ENCODE results near the gene SIGLECL1.

The SIGLECL1 gene

DNA sequence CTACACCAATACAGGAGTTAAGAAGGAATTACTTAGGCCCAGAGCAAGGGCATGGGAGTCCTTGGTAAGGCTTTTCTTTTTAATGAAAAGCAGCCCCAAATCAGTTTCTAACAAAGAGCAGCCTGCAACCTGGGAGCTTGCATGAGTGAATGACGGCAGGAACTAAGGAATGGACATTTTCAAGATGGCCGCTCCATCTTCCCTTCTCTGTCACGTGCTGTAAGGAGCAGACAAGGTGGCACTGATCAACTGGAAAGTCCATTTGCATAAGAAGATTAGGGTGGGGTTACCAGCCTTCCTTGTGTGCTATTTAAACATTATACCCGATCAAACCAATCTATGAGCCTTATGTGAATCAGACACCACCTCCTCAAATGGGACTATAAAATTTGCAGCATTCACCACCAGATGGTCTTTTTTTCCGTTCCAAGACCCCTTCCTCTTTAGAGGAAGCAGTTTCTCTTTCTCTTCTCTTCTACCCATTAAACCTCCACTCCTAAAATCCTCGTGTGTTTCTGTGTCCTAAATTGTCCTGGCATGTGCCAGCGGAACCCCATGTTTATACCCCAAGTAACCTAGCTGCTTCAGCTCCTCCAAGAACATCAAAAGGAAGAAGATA lies 2.8 kb upstream of the SIGLECL1 start:
- H3K4me3 ChIP-seq (ENCODE audit: low read length): no peak overlapping the region
- no peak for DNase-seq (ENCODE audit: low read depth, low spot score)

- H3K4me3 ChIP-seq (ENCODE audit: low read length): no peak overlapping the region
- DNase-seq (ENCODE audit: low read depth, low spot score): no peak
These were observed 564 bp downstream of the SIGLECL1 start for GRCh38 chr19:51251468-51251820.

GRCh38 chr19:51252306-51253079 lies 1.6 kb downstream of the SIGLECL1 start:
- DNase-seq (ENCODE audit: low read depth, low spot score): no peak
- H3K4me3 ChIP-seq (ENCODE audit: low read length): no peak overlapping the region

DNA sequence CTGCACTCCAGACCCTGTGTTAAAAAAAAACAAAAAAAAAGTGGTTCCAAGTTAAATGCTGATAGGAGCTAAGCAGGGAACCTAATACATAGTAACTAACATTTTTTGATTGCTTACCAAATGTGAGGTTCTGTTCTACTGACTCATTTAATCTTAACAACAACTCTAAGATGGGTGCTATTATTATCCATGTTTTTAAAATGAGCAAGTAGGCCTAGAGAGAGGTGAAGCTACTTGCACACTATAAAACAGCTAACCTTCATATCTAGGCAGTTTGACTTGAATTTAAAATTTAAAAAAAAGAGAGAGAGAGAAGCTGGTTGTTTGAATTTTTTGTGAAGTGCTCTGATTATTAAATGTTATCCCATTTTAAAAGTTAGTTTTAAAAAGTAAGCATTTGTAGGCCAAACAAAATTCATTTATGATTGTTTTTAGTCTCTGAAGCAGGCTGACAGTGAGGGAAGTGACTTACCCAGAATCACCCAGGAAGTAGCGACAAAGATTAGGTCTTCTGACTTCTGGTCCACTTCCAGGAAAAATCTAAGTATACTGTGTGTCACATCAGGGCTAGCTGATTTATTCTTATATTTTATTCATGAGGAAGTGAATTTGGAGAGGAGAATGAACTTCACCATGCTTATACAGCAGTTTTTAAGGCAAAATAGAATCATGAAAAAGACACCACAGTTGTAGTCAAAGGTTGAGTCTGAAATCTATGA lies 2.4 kb downstream of the SIGLECL1 start:
- no peak overlapping the region for H3K4me3 ChIP-seq (ENCODE audit: low read length)
- no peak for DNase-seq (ENCODE audit: low read depth, low spot score)

DNA sequence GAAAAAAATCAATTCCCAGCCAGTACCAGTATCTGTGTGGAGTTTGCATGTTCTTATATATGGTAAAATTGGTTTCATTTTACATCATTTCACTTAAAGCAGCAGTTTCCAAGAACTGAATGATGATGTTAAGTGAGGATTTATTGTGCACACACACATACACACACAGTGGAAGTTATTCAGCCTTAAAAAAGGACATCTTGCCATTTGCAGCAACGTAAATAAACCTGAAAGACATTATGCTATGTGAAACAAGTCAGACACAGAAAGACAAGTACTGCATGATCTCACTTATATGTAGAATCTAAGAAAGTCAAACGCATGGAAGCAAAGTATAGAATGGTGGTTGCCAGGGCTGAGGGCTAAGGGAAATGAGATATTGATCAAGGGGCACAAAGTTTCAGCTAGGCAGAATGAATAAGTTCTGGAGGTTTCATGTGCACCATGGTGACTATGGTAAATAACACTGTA lies 5.3 kb downstream of the SIGLECL1 start:
- DNase-seq (ENCODE audit: low read depth, low spot score): no peak
- H3K4me3 ChIP-seq (ENCODE audit: low read length): no peak overlapping the region

- no peak for DNase-seq (ENCODE audit: low read depth, low spot score)
- no peak overlapping the region for H3K4me3 ChIP-seq (ENCODE audit: low read length)
These were observed 6.6 kb downstream of the SIGLECL1 start for GRCh38 chr19:51257471-51257870.

- no peak overlapping the region for H3K4me3 ChIP-seq (ENCODE audit: low read length)
- DNase-seq (ENCODE audit: low read depth, low spot score): peak; percentile 74
These were observed 7.6 kb downstream of the SIGLECL1 start for GRCh38 chr19:51258165-51259160.

- peak; percentile 58 for DNase-seq (ENCODE audit: low read depth, low spot score)
- no peak overlapping the region for H3K4me3 ChIP-seq (ENCODE audit: low read length)
These were observed 8.7 kb downstream of the SIGLECL1 start for GRCh38 chr19:51259348-51260245.

- no peak overlapping the region for H3K4me3 ChIP-seq (ENCODE audit: low read length)
- DNase-seq (ENCODE audit: low read depth, low spot score): no peak
These were observed 12.9 kb downstream of the SIGLECL1 start for GRCh38 chr19:51263808-51264207.

GRCh38 chr19:51271067-51271466 lies 20.2 kb downstream of the SIGLECL1 start:
- DNase-seq (ENCODE audit: low read depth, low spot score): no peak

GRCh38 chr19:51272183-51272810 lies 21.4 kb downstream of the SIGLECL1 start:
- peak; percentile 55 for DNase-seq (ENCODE audit: low read depth, low spot score)
- H3K4me3 ChIP-seq (ENCODE audit: low read length): no peak overlapping the region

More at GRCh38 chr19:51271067-51271466, 20.2 kb downstream of the SIGLECL1 start:
- H3K4me3 ChIP-seq (ENCODE audit: low read length): no peak overlapping the region

GRCh38 chr19:51274049-51274770 lies 23.3 kb downstream of the SIGLECL1 start:
- no peak overlapping the region for H3K4me3 ChIP-seq (ENCODE audit: low read length)
- DNase-seq (ENCODE audit: low read depth, low spot score): no peak

- H3K4me3 ChIP-seq (ENCODE audit: low read length): no peak overlapping the region
- no peak for DNase-seq (ENCODE audit: low read depth, low spot score)
These were observed 26.2 kb downstream of the SIGLECL1 start for GRCh38 chr19:51277112-51277511.

GRCh38 chr19:51282335-51282734 lies 31.5 kb downstream of the SIGLECL1 start:
- no peak for DNase-seq (ENCODE audit: low read depth, low spot score)
- H3K4me3 ChIP-seq (ENCODE audit: low read length): no peak overlapping the region

- no peak overlapping the region for H3K4me3 ChIP-seq (ENCODE audit: low read length)
- DNase-seq (ENCODE audit: low read depth, low spot score): no peak
These were observed 34.8 kb downstream of the SIGLECL1 start for GRCh38 chr19:51285682-51286081.

GRCh38 chr19:51289635-51290034 lies 38.8 kb downstream of the SIGLECL1 start:
- DNase-seq (ENCODE audit: low read depth, low spot score): no peak
- no peak overlapping the region for H3K4me3 ChIP-seq (ENCODE audit: low read length)

- DNase-seq (ENCODE audit: low read depth, low spot score): no peak
- no peak overlapping the region for H3K4me3 ChIP-seq (ENCODE audit: low read length)
These were observed 42.1 kb downstream of the SIGLECL1 start for GRCh38 chr19:51292971-51293370.
